Hepatocyte (in vitro differentiated cells): Measurements from ENCODE around the gene DIDO1. TPM values are rescaled to one million over a fixed set of nuclear protein-coding genes. Genes with fewer than 3 reads are reported as not detected.

Source experiments
- DNase-seq: peaks from one replicate; pipeline ENCODE4 v3.0.0-alpha.2; 2016; ENCODE audit warnings: low spot score
- H2AFZ ChIP-seq: fragments of 200-600 bp; sonication (generic); 2 replicates; pipeline ENCODE4 v1.6.0; 2016; ENCODE audit warnings: antibody characterized with exemption, mild to moderate bottlenecking
- H3K27ac ChIP-seq: fragments of 200-600 bp; sonication (generic); 2 replicates; pipeline ENCODE4 v1.5.1; 2016; ENCODE audit warnings: mild to moderate bottlenecking
- H3K27me3 ChIP-seq: fragments of 200-600 bp; sonication (generic); 2 replicates; pipeline ENCODE4 v1.6.1; 2016
- H3K36me3 ChIP-seq: fragments of 200-600 bp; sonication (generic); replicated peaks from 2 replicates; pipeline ENCODE4 v1.5.1; 2016; ENCODE audit warnings: low read depth; ENCODE audit not compliant: insufficient read depth
- H3K4me1 ChIP-seq: fragments of 200-600 bp; sonication (generic); 2 replicates; pipeline ENCODE4 v1.5.1; 2016; ENCODE audit warnings: mild to moderate bottlenecking, moderate library complexity; ENCODE audit not compliant: insufficient read depth
- H3K4me2 ChIP-seq: fragments of 200-600 bp; sonication (generic); 2 replicates; pipeline ENCODE4 v1.6.0; 2016
- H3K4me3 ChIP-seq: fragments of 200-600 bp; sonication (generic); 2 replicates; pipeline ENCODE4 v1.5.1; 2016; ENCODE audit warnings: mild to moderate bottlenecking
- H3K79me2 ChIP-seq: fragments of 200-600 bp; sonication (generic); 2 replicates; pipeline ENCODE4 v1.6.0; 2017; ENCODE audit warnings: mild to moderate bottlenecking
- H3K9me2 ChIP-seq: fragments of 200-600 bp; sonication (generic); replicated peaks from 2 replicates; pipeline ENCODE4 v1.6.0; 2017; ENCODE audit warnings: mild to moderate bottlenecking; ENCODE audit not compliant: insufficient read depth
- H3K9me3 ChIP-seq: fragments of 200-600 bp; sonication (generic); 2 replicates; pipeline ENCODE4 v1.5.1; 2016; ENCODE audit warnings: low read depth, mild to moderate bottlenecking
- H4K20me1 ChIP-seq: fragments of 200-600 bp; sonication (generic); 2 replicates; pipeline ENCODE4 v1.6.0; 2016; ENCODE audit warnings: mild to moderate bottlenecking; ENCODE audit not compliant: insufficient read depth, poor library complexity, severe bottlenecking
- CTCF ChIP-seq: fragments of 200-600 bp; sonication (generic); IDR thresholded peaks from 2 replicates; pipeline ENCODE4 v1.5.1; 2016; ENCODE audit warnings: antibody characterized with exemption, mild to moderate bottlenecking; ENCODE audit not compliant: poor library complexity
- EZH2 ChIP-seq: fragments of 200-600 bp; sonication (generic); IDR thresholded peaks from 2 replicates; pipeline ENCODE4 v1.6.1; 2016; ENCODE audit warnings: antibody characterized with exemption, mild to moderate bottlenecking, borderline replicate concordance
- EZH2phosphoT487 ChIP-seq: fragments of 200-600 bp; sonication (generic); IDR thresholded peaks from one replicate; pipeline ENCODE4 v1.6.1; 2018; ENCODE audit warnings: antibody characterized with exemption, mild to moderate bottlenecking, low read depth, moderate library complexity; ENCODE audit not compliant: unreplicated experiment, severe bottlenecking
- WGBS: methylation state at CpG from one replicate; pipeline ENCODE4 v1.1.6; 2016; ENCODE audit warnings: low lambda C conversion rate; ENCODE audit errors: missing lambda C conversion rate; 5-methylcytosine and 5-hydroxymethylcytosine counted together
- polyA plus RNA-seq: library from polyadenylated mRNA; unstranded; fragments of >200 nt; fragmentation: Nextera tagmentation; extraction: Ambion mirVana; gene quantifications from 2 replicates; pipeline ENCODE4 v1.2.1, GENCODE V29; 2016
- total RNA-seq: library from RNA; depleted of rRNA; stranded (reverse); fragments of >200 nt; gene quantifications from 2 replicates; pipeline ENCODE4 v1.2.3, GENCODE V29; 2014

The DIDO1 gene
- total and polyA plus RNA-seq, 2 experiments from 2014 or later, result 26.5 to 31.6 TPM

GRCh38 chr20:62921119-62921687 lies 5.1 kb downstream of the DIDO1 start:
- Histone ChIP-seq H3K79me2 (peaks cover 99% of the 10 kb centered on the region), H4K20me1 (peaks cover 95% of the 10 kb centered on the region), H3K9me2 (no peaks in the 10 kb centered on the region), H3K27me3 (no peaks in the 10 kb centered on the region), H3K27ac (peak overlapping the region; percentile 54), H3K9me3 (no peaks in the 10 kb centered on the region), H3K4me2 (peak overlapping the region; percentile 22), H3K4me1 (peaks cover 54% of the 10 kb centered on the region), H3K36me3 (no peaks in the 10 kb centered on the region), H2AFZ (no peak overlapping the region), H3K4me3 (no peak overlapping the region)
- 57% methylated on average over 8 of the region's 8 CpGs for WGBS
- peak; percentile 85 for DNase-seq
- TF ChIP-seq CTCF, result peak; percentile 41
- TF ChIP-seq EZH2phosphoT487, result no peak
- TF ChIP-seq EZH2, result no peak

- Histone ChIP-seq H3K36me3 (no peaks in the 10 kb centered on the region), H3K27ac (peak overlapping the region; percentile 54), H3K9me2 (no peaks in the 10 kb centered on the region), H3K79me2 (peaks cover 100% of the 10 kb centered on the region), H3K4me2 (peak overlapping the region; percentile 22), H2AFZ (no peak overlapping the region), H3K27me3 (no peaks in the 10 kb centered on the region), H4K20me1 (peaks cover 100% of the 10 kb centered on the region), H3K9me3 (no peaks in the 10 kb centered on the region), H3K4me1 (peaks cover 57% of the 10 kb centered on the region), H3K4me3 (no peak overlapping the region)
- no peak for DNase-seq
- TF ChIP-seq CTCF, result no peak
- no peak for TF ChIP-seq EZH2phosphoT487
- TF ChIP-seq EZH2, result no peak
- 67% methylated on average over 10 of the region's 10 CpGs for WGBS
Measured at GRCh38 chr20:62920039-62920645, 6.2 kb downstream of the DIDO1 start.

- 82% methylated on average over 6 of the region's 6 CpGs for WGBS
- H3K79me2 ChIP-seq, result peaks cover 100% of the 10 kb centered on the region
- peaks cover 55% of the 10 kb centered on the region for H3K4me1 ChIP-seq
- H4K20me1 ChIP-seq, result peaks cover 100% of the 10 kb centered on the region
- no peaks in the 10 kb centered on the region for H3K36me3 ChIP-seq
- H3K27me3 ChIP-seq, result no peaks in the 10 kb centered on the region
- H3K9me2 ChIP-seq, result no peaks in the 10 kb centered on the region
- no peak for TF ChIP-seq EZH2
- TF ChIP-seq EZH2phosphoT487, result no peak
- TF ChIP-seq CTCF, result no peak
- no peak overlapping the region for H3K4me2 ChIP-seq
- H2AFZ ChIP-seq, result no peak overlapping the region
- no peak overlapping the region for H3K4me3 ChIP-seq
- H3K27ac ChIP-seq, result no peak overlapping the region
- no peaks in the 10 kb centered on the region for H3K9me3 ChIP-seq
- DNase-seq, result no peak
Measured at GRCh38 chr20:62918831-62919230, 7.5 kb downstream of the DIDO1 start.
